Fibroblast of lung (primary cell): ENCODE results near the gene SPAG5.

Experiments
- EZH2 ChIP-seq: IDR thresholded peaks from 2 replicates; pipeline ENCODE4 v1.5.1; 2012; ENCODE audit warnings: low read length, control low read depth, mild to moderate bottlenecking; ENCODE audit errors: missing control alignments
- TF ChIP-seq, protein P1 (sequence below), 2 donors: IDR thresholded peaks in 1 of 2; conservative IDR thresholded peaks in 1 of 2; 1 replicate in 1 of 2; 2 replicates in 1 of 2; pipeline ENCODE4 v1.5.1; 2011 to 2012; ENCODE audit warnings: low read length in 2 of 2, control low read depth in 1 of 2, inconsistent platforms in 1 of 2, low read depth in 1 of 2, mild to moderate bottlenecking in 1 of 2

DNA sequence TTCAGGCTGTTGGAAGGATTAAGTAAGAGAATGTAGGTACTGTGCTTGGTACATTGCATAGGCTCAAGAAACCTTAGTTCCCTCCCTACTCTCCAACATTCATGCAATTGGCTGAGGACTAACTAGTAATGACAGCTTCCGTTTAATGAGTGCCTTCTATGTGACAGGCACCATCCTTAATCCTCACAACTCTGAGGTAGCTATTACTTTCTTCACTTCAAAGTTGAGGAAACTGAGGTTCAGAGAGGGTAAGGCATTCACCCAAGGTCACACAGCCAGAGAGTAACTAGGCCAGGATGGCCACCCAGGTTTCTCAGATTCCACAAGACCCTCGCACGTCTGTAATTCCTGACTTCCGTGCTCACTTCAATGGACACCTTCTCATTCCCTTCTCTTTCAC, 68.6 kb downstream of the SPAG5 start:
- TF ChIP-seq, protein P1, sequence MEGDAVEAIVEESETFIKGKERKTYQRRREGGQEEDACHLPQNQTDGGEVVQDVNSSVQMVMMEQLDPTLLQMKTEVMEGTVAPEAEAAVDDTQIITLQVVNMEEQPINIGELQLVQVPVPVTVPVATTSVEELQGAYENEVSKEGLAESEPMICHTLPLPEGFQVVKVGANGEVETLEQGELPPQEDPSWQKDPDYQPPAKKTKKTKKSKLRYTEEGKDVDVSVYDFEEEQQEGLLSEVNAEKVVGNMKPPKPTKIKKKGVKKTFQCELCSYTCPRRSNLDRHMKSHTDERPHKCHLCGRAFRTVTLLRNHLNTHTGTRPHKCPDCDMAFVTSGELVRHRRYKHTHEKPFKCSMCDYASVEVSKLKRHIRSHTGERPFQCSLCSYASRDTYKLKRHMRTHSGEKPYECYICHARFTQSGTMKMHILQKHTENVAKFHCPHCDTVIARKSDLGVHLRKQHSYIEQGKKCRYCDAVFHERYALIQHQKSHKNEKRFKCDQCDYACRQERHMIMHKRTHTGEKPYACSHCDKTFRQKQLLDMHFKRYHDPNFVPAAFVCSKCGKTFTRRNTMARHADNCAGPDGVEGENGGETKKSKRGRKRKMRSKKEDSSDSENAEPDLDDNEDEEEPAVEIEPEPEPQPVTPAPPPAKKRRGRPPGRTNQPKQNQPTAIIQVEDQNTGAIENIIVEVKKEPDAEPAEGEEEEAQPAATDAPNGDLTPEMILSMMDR (conservative IDR thresholded peaks at IDR 0.05 in 1 of 2, IDR thresholded peaks at IDR 0.05 in 1 of 2; ENCODE audit: low read depth in 1 of 2, low read length in 2 of 2), result no peak
- TF ChIP-seq EZH2, result no peak
